Right ventricle myocardium superior (tissue), 1 donor: ENCODE data around the gene KISS1R. TPM values are rescaled to one million over a fixed set of nuclear protein-coding genes. Genes with fewer than 3 reads are reported as not detected.

Source experiments
- ATAC-seq: fragments of 200-7000 bp; cut with Tn5 transposase; one replicate; pipeline ENCODE4 v1.9.1; 2020; ENCODE audit warnings: mild to moderate bottlenecking; ENCODE audit not compliant: poor library complexity
- DNase-seq: peaks from one replicate; pipeline ENCODE4 v3.0.0-alpha.2; 2020
- intact Hi-C: fragments of 100-400 bp; cut with DNase I; formaldehyde crosslinking; loops from one replicate; pipeline ENCODE4 v1.11.2; 2022
- total RNA-seq: library from RNA; stranded (reverse); fragmentation: NEBNext Ultra II Directional; extraction: Animal tissue kit (Norgen Biotek cat#: 25700); gene quantifications from one replicate; pipeline ENCODE4 v1.2.1, GENCODE V29; 2021
- donor health status: DM: no; HTN: yes; CAD: no; lungs with severe emphysema.

The KISS1R gene
- total RNA-seq, 1 donor from 2014 or later: not detected

DNA sequence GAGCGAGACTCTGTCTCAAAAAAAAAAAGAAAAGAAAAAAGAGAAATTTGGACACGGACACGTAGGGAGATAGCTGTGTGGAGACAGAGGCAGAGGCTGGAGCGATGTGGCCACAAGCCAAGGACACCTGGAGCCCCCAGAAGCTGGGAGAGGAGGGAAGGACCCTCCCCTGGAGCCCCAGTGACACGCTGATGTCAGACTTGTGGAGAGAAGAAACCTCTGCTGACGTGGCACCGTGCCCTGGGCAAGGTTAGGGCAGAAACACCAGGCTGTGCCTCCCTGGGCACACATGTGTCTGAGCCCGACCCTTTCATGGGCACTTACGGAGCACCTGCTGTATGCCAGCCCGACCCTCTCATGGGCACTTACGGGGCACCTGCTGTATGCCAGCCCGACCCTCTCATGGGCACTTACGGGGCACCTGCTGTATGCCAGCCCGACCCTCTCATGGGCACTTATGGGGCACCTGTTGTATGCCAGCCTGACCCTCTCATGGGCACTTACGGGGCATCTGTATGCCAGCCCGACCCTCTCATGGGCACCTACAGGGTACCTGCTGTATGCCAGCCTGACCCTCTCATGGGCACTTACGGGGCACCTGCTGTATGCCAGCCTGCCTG lies 26.5 kb downstream of the KISS1R start:
- ATAC-seq (no peak), DNase-seq (no peak)
- intact Hi-C loops: no loop called here

DNA sequence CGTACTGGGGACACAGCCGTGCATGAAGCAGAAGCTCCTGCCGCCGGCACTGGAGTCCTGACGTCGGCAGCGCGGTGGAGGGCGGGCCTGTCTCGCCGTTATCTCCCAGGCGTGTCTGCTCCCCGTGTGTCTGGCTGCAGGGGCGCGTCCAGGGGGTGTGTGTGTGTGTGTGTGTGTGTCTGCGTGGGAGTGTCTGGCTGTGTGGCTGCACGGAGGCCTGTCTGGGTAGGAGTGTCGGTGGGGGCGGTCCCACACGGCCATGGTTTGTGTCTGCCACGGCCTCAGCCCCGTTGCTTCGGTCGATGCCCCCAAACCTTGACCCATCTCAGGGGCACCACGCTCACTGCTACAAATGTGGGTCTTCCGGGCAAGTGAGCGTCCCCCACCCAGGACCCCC lies 27.0 kb downstream of the KISS1R start:
- intact Hi-C loops: no loop called here
- ATAC-seq: no peak
- DNase-seq: peak; percentile 57

DNA sequence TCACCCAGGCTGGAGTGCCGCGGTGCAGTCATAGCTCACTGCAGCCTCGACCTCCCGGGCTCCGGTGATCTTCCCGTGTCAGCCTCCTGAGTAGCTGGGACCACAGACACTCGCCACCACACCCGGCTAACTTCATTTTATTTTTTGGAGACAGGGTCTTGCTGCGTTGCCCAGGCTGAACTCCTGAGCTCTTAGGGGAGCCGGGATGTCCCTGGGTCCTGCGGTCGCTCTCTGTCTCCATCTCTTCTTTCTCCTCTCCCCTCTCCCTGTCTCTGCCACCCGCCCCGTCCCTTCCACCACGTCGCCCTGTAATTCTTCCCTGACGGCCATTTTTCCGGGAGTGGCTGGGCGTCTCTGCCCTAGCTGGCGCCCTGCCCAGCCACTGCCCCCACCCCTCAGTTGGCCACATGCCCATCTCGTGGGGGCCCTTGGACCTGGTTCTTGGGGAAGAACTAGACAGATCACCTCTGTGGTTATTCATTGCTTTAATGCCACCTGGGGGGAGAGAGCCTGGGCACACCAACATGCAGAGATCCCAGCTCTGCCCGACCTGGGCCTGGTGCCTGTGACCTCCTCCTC lies 27.6 kb downstream of the KISS1R start:
- intact Hi-C loops: no loop called here
- ATAC-seq: no peak
- no peak for DNase-seq

- DNase-seq (no peak), ATAC-seq (no peak)
- intact Hi-C loops: no loop called here
These were observed 28.5 kb downstream of the KISS1R start for GRCh38 chr19:945401-946252.

DNA sequence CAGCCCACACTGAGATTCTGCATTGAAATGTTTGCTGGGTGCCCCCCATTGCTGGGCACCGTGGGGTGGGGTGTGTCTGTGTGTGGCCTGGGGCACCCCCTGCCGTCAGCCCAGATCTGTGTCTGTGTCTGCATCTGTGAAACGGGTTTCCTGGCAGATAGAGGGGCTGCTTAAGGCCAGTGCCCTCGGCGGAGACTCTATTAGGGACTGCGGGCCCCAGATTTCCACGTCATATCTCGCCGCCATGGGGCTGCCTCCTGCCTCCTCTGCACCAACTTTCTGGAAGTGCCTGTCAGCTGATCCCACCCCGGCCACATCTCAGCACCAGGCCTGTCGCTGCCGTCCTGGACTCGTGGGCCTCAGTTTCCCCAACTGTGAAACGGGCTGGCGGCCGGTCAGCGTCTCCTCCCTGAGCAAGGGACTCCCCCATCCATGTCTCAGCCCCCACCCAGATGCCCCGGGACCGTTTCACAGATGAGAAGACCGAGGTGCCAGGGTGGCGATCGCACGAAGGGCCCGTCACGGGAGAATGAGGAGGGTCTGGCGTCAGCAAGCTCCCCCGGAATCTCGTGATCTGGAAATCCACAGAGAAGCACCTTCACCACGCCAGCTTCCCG lies 30.1 kb downstream of the KISS1R start:
- intact Hi-C loops: no loop called here
- DNase-seq (no peak), ATAC-seq (no peak)

- DNase-seq: peak; percentile 83
- peak; percentile 78 for ATAC-seq
- intact Hi-C loops: no loop called here
These were observed 30.8 kb downstream of the KISS1R start for GRCh38 chr19:947707-948539.

DNA sequence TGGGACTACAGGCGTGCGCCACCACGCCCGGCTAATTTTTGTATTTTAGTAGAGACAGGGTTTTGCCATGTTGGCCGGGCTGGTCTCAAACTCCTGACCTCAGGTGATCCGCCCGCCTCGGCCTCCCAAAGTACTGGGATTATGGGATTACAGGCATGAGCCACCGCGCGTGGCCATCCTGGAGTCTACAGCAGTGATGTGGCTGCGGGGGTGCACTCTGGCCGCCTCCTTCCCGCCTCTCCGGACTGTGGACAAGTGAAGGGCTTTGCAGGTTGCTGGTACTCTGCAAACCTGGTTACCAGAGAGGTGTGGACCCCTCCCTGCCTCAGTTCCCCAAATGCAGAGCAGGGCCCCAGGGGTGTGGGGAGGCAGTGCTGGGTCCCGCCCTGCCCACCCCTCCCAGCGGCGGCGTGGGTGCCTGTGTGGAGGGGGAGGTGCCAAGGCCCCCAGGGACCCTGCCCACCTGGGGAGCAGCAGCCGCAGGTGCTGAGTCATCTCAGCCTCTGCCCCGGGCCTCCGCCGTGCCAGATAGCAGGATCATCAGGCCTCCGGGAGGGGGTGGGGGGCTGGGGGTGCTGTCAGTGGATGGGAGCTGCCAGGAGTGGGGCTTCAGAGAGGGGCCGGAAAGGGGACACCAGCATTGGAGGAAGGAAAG lies 31.8 kb downstream of the KISS1R start:
- intact Hi-C loops: no loop called here
- DNase-seq (no peak), ATAC-seq (no peak)

GRCh38 chr19:950352-951066 lies 33.4 kb downstream of the KISS1R start:
- DNase-seq (no peak), ATAC-seq (no peak)
- intact Hi-C loops: no loop called here

DNA sequence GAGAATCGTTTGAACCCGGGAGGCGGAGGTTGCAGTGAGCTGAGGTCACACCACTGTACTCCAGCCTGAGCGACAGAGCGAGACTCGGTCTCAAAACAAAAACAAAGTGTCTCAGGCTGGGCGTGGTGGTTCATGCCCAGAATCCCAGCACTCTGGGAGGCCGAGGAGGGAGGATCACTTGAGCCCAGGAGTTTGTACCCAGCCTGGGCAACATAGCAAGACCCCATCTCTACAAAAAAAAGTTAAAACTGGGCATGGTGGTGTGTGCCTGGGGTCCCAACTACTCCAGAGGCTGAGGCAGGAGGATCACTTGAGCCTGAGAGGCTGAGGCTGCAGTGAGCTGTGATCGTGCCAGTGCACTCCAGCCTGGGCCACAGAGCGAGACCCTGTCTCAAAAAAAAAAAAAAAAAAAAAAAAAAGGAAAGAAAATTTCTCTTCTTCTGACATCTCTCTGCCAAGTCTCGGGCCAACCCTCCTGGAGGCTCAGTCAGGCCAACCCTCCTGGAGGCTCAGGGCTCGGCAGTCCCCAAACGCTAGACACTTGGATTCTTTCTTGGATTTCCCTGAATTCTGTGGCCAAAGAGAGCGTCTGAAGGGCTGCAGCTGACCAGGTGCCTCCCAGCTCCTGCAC lies 35.0 kb downstream of the KISS1R start:
- intact Hi-C loops: no loop called here
- ATAC-seq (no peak), DNase-seq (no peak)

DNA sequence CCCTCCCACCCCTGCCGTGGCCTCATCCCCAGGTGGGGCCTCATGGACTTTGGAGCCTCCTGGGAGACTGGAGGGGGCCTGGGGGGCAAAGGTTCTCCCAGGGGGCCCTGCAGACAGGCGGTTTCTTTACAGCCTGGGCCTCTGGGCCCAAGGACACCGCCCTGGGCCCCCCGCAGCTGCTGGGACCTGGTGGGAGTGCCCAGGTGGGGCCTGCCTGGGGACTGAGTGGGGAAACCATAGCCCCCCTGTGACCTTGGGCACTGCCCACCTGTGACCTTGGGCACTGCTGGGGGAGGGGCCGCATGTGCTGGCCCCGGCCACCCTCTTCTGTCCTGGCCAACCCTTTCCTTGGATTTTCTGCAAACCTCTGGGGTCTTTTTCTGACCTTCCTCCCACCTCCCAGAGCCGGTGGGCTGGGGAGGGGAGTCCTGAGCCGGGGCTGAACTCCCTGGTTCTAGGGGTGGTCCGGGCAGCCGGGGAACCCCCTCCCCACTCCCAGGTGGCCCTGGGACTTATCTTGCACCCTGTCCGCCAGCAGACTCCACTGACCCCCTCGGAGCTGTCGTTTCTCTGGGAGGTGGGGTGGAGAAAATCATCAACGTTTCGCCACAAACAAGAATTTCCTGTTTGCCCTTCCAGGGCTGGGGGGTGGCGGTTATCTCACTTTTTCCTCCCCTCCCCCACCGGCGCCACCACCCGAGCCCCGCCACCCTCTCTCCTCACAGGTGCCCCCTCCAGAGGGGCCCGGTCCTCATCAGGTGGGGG lies 35.7 kb downstream of the KISS1R start:
- DNase-seq: no peak
- intact Hi-C loops: no loop called here
- ATAC-seq: no peak

DNA sequence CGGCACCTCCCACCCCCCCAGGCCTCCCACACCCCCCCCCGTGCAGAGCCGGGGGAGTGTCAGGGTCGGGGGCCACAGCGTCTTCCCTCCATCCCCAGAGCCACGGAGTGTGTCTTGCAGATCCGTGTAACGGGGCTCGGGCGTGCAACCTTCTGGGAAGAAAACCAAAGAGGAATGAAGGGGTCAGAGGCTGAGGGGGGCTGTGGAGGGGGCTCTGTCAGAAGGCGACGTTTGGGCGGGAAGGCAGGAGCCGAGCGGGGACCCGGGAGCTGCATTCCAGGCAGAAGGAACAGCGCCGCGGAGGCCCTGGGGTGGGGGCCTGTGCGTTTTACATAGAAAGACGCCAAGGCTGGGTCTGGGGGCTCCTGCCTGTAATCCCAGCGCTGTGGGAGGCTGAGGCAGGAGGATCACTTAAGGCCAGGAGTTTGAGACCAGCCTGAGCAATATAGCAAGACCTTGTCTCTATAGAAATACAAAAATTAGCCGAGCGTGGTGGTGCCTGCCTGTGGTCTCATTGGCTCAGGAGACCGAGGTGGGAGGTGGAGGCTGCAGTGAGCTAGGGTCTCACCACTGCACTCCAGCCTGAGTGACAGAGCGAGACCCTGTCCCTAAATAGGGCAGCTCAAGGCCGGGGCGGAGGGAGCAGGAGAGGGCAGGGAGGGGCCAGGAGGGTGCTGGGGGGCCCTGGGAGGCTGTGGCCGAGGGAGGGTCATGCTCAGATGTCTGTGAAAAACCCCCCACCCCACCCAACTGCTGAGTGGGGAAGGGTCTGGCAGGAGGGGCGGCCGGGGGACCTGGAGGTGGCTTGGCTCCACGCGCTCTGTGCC lies 36.5 kb downstream of the KISS1R start:
- DNase-seq (no peak), ATAC-seq (no peak)
- intact Hi-C loops: no loop called here

DNA sequence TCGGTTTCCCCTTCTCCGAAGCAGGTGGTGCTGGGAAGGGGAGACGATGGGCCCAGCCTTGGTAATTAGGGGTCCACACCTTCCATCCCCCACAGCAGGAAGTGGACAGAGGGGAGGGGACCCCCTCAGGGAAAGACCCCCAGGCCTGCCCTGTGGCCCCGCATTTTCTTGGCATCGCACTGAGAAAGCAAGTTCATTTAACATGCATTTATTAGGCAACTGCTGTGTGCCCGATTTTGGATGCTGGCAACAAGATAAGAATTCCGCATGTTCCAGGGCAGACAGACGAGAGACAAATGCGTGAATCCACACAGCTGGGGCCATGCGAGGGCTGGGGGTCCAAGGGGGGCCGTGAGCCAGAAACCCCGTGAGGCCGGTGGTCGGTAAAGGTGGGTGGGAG lies 37.1 kb downstream of the KISS1R start:
- intact Hi-C loops: no loop called here
- ATAC-seq: no peak
- DNase-seq: no peak

GRCh38 chr19:954672-955494 lies 37.8 kb downstream of the KISS1R start:
- DNase-seq (no peak), ATAC-seq (no peak)
- intact Hi-C loops: no loop called here

GRCh38 chr19:955803-956765 lies 39.0 kb downstream of the KISS1R start:
- DNase-seq (no peak), ATAC-seq (no peak)
- intact Hi-C loops: no loop called here
